Effector memory CD4-positive, alpha-beta T cell (primary cell): ENCODE measurements around the gene SFMBT2.

Experiments
- DNase-seq, 3 donors: peaks; one replicate each; pipeline ENCODE4 v3.0.0-alpha.2; 2020
- H3K27ac ChIP-seq: 2 replicates; pipeline ENCODE4 v1.7.0; 2013; ENCODE audit warnings: mild to moderate bottlenecking, low read length, moderate library complexity; ENCODE audit not compliant: insufficient read depth, poor library complexity, severe bottlenecking
- H3K27me3 ChIP-seq: replicated peaks from 2 replicates; pipeline ENCODE4 v1.7.0; 2013; ENCODE audit warnings: mild to moderate bottlenecking, low read length; ENCODE audit not compliant: insufficient read depth, control insufficient read depth, poor library complexity, severe bottlenecking
- H3K36me3 ChIP-seq: 2 replicates; pipeline ENCODE4 v1.7.0; 2013; ENCODE audit warnings: mild to moderate bottlenecking, low read length, moderate library complexity; ENCODE audit not compliant: control insufficient read depth, insufficient read depth
- H3K4me1 ChIP-seq: 2 replicates; pipeline ENCODE4 v1.7.0; 2013; ENCODE audit warnings: low read length, mild to moderate bottlenecking; ENCODE audit not compliant: control insufficient read depth, insufficient read depth, poor library complexity, severe bottlenecking
- H3K4me3 ChIP-seq: 2 replicates; pipeline ENCODE4 v1.7.0; 2013; ENCODE audit warnings: low read length, low read depth, mild to moderate bottlenecking; ENCODE audit not compliant: insufficient read depth, poor library complexity, severe bottlenecking
- H3K9me3 ChIP-seq: 2 replicates; pipeline ENCODE4 v1.7.0; 2013; ENCODE audit warnings: mild to moderate bottlenecking, low read length, moderate library complexity; ENCODE audit not compliant: control insufficient read depth

The SFMBT2 gene

DNA sequence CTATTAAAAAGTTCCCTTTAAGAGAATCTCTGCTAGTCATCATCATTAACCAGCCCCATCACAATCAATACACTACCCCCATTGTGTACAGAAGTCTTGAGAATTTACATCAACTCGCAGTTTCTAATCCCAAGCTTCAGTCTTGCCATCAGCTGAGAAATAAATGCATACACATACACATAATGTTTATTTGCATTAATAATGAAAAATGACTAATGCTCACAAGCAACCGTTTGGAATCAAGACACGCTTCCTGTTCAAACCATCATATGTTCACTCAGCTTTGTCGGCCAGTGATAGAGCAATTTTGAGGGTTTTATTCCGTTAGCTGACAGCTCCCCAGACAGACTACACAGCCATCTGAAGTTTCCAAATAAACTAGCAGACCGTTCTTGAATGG, 287.1 kb downstream of the SFMBT2 start:
- Histone ChIP-seq H3K27me3 (no peaks in the 10 kb centered on the region), H3K27ac (no peak overlapping the region), H3K4me1 (no peaks in the 10 kb centered on the region), H3K36me3 (no peaks in the 10 kb centered on the region), H3K9me3 (no peaks in the 10 kb centered on the region), H3K4me3 (no peak overlapping the region)
- no peak for DNase-seq

DNA sequence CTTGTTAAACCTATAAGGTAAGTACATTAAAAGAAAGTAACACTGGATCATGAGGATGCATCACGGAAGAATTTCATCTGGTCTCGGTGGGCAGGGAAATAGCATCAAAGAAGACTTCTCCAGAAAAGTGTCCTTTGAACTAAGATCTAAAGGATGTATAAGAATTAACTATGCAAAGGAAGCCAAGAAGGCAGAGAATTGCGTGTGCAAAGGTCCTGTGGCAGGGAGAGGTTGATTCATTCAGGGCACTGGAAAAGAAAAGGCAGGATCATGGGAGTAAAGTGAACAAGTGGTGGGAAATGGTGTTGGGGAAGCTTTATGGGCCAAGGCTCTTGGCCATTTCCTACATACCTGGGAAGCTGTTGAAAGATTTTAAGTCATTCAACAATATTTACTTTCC, 288.3 kb downstream of the SFMBT2 start:
- Histone ChIP-seq H3K27me3 (no peaks in the 10 kb centered on the region), H3K4me1 (no peaks in the 10 kb centered on the region), H3K4me3 (no peak overlapping the region), H3K36me3 (no peaks in the 10 kb centered on the region), H3K27ac (no peak overlapping the region), H3K9me3 (no peaks in the 10 kb centered on the region)
- DNase-seq, result no peak

DNA sequence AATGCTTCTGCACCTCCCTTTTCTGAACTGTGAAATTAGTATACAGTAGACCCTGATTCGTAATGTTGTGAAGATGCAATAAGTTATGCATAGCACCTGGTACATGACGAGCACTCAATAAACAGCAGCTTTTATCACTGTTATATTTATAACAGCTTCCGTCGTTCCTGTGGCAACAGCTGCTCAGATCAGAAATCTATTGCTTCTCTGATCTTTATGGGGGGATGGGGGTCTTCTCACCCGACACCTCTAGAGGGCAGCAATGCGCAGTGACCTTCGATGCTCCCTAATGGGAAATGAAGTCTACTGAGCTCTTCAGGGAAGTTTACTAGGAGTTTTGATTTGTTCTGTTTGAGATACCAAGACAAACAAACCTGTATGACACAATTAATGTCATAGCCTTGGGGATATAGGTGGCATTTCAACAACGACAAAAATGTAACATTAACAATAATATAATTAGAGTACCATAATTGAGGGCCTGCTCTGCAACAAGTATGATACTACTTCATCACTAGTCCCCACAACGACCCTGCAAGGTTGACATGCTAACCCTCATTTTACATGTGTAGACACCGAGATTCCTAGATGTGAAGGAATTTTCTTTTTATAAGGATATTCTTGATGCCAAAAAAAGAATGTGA, 289.6 kb downstream of the SFMBT2 start:
- Histone ChIP-seq H3K36me3 (no peaks in the 10 kb centered on the region), H3K27me3 (no peaks in the 10 kb centered on the region), H3K27ac (no peak overlapping the region), H3K4me3 (no peak overlapping the region), H3K9me3 (no peaks in the 10 kb centered on the region), H3K4me1 (no peaks in the 10 kb centered on the region)
- DNase-seq, result peak in 2 of 3 donors; percentile 11 to 17

DNA sequence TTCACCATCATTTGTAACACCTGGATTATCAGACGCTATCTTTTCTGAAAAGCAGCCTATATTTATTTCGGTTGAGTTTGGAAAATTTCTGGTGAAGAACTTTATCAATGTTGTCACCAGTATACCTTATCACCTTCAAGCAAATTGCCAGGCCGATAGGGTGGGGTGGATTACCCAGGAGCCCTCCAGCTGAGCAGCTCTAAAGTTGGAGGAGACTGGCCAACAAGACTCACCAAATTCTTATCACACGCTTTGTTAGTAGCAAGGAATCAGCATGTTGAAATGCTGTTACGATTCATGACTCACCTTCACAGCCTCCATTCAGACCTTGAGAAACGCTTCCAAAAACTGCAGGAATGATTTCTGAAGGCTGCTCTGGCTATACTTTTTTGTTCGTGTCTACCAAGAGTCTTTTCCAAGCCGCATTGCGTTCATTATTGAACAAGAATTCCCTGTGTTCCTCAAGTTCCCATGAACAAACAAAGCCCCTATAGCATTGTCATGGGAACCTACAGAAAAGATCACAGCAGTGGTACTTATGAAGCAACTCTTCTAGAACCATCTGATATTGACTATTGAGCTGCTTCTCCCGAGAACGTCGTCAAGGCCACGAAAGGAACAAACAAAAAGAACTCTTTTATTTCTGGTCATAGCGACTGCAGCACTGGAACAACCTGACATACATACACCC, 291.4 kb downstream of the SFMBT2 start:
- DNase-seq, result no peak
- Histone ChIP-seq H3K27ac (no peak overlapping the region), H3K36me3 (no peaks in the 10 kb centered on the region), H3K27me3 (no peaks in the 10 kb centered on the region), H3K4me3 (no peak overlapping the region), H3K9me3 (no peaks in the 10 kb centered on the region), H3K4me1 (no peaks in the 10 kb centered on the region)

DNA sequence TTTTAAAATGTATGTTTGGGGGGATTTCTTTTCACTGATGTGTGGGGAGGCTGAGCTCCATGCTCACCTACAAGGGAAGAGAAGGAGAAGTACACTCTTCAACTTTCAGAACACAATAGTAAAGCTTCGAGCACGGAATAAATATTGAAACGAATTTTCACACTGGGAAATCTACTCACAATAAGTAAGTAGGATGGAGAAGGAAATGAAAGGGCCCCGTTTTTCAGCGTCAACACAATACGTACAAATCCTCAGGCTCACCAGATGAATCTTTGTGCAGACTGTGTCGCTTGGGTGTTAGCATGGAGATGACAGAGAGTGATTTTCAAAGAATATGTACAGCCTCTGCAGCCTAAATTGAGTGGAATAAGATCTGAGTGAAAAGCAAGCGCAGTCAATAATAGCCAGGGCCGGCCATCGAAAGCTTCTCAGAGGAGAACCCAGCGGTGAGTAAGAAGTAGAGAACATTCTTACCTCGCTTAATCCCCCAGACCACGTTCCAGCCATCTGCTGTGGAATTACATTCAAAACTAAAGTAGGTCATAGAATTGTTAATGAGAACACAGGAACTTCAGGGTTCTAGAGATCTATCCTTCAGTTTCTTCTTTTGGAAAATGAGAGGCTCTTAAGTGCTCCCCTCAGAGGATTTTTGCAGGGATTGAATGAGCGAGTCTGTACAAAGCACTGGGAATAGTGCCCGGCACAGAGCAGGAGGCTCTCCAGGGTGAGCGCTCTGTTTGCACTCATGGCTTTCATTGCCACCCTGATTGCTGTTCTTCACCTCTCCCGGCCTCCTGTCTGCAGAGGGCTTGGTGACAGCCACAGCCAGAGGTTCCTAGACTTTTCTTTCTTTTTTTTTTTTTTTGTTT, 292.8 kb downstream of the SFMBT2 start:
- Histone ChIP-seq H3K27ac (no peak overlapping the region), H3K4me1 (no peaks in the 10 kb centered on the region), H3K9me3 (no peaks in the 10 kb centered on the region), H3K4me3 (no peak overlapping the region), H3K36me3 (no peaks in the 10 kb centered on the region), H3K27me3 (no peaks in the 10 kb centered on the region)
- no peak for DNase-seq

DNA sequence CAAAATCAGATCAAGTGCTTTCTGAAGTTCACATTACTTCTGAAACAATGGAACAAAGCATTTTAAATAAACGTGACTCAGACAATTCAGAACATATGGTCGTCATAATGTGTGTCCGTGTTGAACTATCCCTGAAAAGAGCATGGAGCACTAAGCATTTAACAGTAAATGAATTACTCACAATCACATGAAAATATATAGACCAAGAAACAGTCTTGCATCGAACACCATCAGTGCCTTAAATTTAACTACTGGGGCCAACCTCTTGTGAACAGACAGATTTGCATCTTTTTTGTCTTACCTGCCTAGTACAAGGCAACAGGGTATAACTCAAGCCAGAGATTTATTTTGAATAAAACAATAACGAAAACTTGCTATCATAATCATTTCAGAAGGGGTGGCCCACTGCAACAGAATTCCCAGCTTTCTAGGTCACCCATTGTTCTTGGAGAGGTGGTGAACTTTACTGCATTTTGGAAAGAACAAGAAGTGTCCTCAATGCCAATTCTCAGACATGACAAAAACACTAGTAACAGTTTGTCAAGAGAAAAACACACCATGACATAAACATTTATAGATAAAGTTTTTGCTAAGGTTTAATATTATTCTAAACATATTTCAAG, 293.5 kb downstream of the SFMBT2 start:
- H3K4me3 ChIP-seq, result no peak overlapping the region
- no peaks in the 10 kb centered on the region for H3K4me1 ChIP-seq

DNA sequence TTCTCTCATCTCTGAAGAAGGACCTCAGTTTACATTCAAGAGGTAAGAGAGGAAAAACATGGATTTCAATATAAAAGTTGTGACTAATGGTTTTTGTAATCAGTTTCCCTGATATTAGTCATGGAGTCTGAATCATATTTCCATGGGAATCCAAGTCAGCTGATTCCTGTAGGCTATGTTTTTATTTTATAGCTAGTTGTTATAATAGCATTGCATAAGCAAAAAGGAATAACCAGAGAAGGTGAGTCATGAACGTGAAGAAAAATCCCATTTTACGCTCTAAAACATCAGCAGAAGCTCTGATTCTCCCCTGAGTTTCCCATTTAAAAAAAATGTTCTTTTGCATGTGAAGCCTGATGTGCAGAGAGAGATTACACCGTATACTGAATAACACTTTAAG, 299.3 kb downstream of the SFMBT2 start:
- no peak for DNase-seq
- no peak overlapping the region for H3K27ac ChIP-seq

More for the DNA sequence above, 293.5 kb downstream of the SFMBT2 start:
- Histone ChIP-seq H3K9me3 (no peaks in the 10 kb centered on the region), H3K36me3 (no peaks in the 10 kb centered on the region), H3K27ac (no peak overlapping the region), H3K27me3 (no peaks in the 10 kb centered on the region)
- no peak for DNase-seq

DNA sequence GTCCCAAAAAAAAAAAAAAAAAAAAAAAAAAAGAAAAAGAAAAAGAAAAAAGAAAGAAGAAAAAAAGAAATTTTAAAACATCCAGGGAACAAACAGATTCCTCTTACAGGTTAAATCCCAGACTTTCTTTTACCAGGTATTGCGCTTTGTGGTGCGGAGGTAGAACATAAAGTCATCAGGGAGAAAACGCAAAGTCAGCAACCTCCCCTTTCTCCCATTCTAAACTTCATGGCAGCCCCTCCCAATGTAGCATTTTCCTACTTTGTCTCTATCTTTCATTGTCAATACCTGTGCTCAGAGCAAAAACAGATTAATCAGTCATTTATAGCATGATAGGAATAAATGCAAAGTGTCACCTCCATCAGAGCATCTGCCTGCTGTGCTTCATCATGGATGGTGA, 299.7 kb downstream of the SFMBT2 start:
- Histone ChIP-seq H3K27me3 (no peaks in the 10 kb centered on the region), H3K4me1 (no peaks in the 10 kb centered on the region), H3K27ac (no peak overlapping the region), H3K36me3 (no peaks in the 10 kb centered on the region), H3K4me3 (no peak overlapping the region), H3K9me3 (no peaks in the 10 kb centered on the region)
- DNase-seq, result no peak

More for the DNA sequence above, 299.3 kb downstream of the SFMBT2 start:
- Histone ChIP-seq H3K4me3 (no peak overlapping the region), H3K4me1 (no peaks in the 10 kb centered on the region), H3K9me3 (no peaks in the 10 kb centered on the region), H3K27me3 (no peaks in the 10 kb centered on the region), H3K36me3 (no peaks in the 10 kb centered on the region)
